Stimulated activated memory B cell treated with anti-CD40 and anti-IgM and Interleukin-4, amounts not matched to agents 10 μg/mL and 1 μg/mL and 100 μg/mL, for 72 hours (primary cell): ENCODE data around the gene DUOX2.
"Not testable (repeated sequence)": the region's sequence is repeated elsewhere in the genome, so short reads cannot be mapped to it uniquely, and the experiment has no call there.

Source experiments
- ATAC-seq: fragments of 150-1000 bp; cut with Tn5 transposase; 2 replicates; pipeline ENCODE4 v1.10.0; 2021
- H3K27ac Mint-ChIP-seq: one replicate; pipeline ENCODE4 v1.8.0; 2022; ENCODE audit warnings: mild to moderate bottlenecking, mixed read lengths
- H3K27me3 Mint-ChIP-seq: one replicate; pipeline ENCODE4 v1.8.0; 2022; ENCODE audit warnings: mixed read lengths
- H3K36me3 Mint-ChIP-seq: one replicate; pipeline ENCODE4 v1.8.0; 2022; ENCODE audit warnings: mixed read lengths
- H3K4me1 Mint-ChIP-seq: one replicate; pipeline ENCODE4 v1.8.0; 2022; ENCODE audit warnings: mixed read lengths
- H3K4me3 Mint-ChIP-seq: one replicate; pipeline ENCODE4 v1.8.0; 2022; ENCODE audit warnings: mild to moderate bottlenecking, moderate library complexity, mixed read lengths
- H3K9me3 Mint-ChIP-seq: one replicate; pipeline ENCODE4 v1.8.0; 2022; ENCODE audit warnings: mixed read lengths

Gene DUOX2

DNA sequence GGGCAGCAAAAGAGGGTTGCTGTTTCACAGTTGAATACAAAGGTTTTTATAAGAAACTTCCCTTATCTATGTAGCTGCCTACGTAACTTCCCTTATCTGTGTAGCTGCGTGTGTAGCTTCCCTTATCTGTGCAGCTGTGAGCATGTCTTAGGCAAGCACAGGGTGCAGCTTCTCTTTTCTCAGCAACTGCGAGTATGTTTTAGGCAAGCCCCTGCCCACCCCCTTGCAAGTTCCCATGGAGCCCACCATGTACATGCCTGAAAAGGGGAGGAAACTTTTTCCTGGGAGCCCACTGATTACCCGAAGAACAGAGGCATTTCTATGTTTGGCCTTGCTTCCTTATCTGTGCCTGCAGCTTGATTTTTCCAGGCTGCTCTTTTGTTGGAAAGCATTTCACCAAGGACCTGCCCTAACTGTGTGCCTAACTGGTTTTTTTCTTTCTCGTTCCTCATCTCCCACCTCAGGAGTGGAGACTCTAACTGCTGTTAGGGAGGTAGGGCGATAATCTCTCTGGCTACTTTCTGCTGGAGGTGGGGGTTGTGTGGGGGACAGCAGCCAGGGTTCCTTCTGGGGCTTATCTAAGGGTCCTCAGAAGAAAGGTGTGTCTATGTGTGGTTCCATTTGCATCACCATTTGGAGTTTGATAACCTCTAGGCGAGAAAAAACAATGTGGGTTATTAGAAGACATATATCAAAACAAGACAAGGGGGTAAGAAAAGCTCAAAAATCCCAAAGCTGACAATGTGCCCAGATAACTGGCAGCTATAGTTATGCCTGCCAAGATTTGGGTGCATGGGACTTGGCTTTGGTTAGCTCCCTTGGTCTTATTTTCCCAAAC lies 65.0 kb downstream of the DUOX2 start:
- peak; percentile 97 for ATAC-seq
- peaks cover 28% of the 10 kb centered on the region for H3K36me3 Mint-ChIP-seq
- peaks cover 2% of the 10 kb centered on the region for H3K9me3 Mint-ChIP-seq
- H3K4me1 Mint-ChIP-seq, result peaks cover 23% of the 10 kb centered on the region
- no peaks in the 10 kb centered on the region for H3K27me3 Mint-ChIP-seq
- H3K4me3 Mint-ChIP-seq, result peak overlapping the region; percentile 69
- peak overlapping the region; percentile 99 for H3K27ac Mint-ChIP-seq

DNA sequence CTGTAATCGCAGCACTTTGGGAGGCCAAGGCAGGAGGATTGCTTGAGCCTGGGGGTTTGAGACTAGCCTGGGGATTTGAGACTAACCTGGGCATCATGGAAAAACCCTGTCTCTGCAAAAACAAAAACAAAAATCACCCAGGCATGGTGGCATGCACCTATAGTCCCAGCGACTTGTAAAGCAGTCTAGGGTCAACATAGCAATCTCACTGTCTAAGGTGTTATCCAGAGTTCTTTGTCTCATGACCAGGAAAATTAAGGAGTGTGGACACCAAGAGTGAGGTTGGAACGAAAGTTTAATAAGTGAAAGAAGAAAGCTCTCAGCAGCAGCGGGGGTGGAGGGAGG lies 65.6 kb downstream of the DUOX2 start:
- Mint-ChIP-seq H3K27ac (peak overlapping the region; percentile 99), H3K4me1 (peaks cover 23% of the 10 kb centered on the region), H3K36me3 (peaks cover 27% of the 10 kb centered on the region), H3K4me3 (peak overlapping the region; percentile 69)
- peak; percentile 57 for ATAC-seq
- H3K27me3 Mint-ChIP-seq, H3K9me3 Mint-ChIP-seq: not testable (repeated sequence)

DNA sequence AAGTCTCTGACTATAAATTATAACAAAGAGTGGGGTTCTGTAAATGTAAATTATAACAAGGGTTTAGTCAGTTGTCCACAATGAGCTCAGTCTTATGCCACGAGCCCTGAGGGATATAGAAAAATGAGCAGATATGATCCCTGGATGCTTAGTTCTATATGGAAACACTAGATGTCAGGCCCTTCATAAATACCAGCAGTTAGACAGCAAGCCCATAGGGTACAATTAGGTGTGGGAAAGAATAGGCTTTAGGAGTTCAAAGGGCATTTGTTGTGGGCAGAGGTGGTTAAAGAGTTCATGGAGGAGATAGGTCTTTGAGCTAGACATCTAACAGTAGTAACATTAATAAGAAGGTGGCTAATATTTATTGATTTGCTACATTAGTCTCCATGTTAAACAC lies 69.7 kb downstream of the DUOX2 start:
- not testable (repeated sequence) for H3K27me3 Mint-ChIP-seq, ATAC-seq, H3K4me3 Mint-ChIP-seq, H3K9me3 Mint-ChIP-seq
- Mint-ChIP-seq H3K27ac (peak overlapping the region; percentile 85), H3K4me1 (peaks cover 21% of the 10 kb centered on the region), H3K36me3 (peaks cover 12% of the 10 kb centered on the region)

DNA sequence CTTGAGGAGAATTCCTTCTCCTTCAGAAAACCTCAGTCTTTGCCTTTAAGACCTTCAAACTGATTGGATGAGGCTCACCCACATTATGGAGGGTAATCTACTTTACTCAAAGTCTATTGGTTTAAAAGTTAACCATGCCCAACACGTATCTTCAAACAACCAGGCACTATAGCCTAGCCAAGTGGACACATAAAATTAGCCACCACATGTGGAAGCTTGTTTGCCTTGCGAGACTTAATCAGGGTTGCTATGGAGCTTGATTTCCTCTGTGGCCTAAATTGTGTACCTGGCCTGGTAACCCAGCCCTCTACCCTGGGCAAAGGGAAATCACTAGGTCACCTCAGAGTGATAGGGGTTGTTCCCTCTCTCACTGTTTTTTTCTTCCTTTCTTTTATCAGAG lies 71.1 kb downstream of the DUOX2 start:
- peaks cover 14% of the 10 kb centered on the region for H3K4me1 Mint-ChIP-seq
- H3K36me3 Mint-ChIP-seq, H3K27me3 Mint-ChIP-seq, H3K27ac Mint-ChIP-seq, ATAC-seq, H3K9me3 Mint-ChIP-seq, H3K4me3 Mint-ChIP-seq: not testable (repeated sequence)
